Liver (tissue), 9 donors: ENCODE data around the gene HIP1R. TPM values are rescaled to one million over a fixed set of nuclear protein-coding genes. Genes with fewer than 3 reads are reported as not detected.

Source experiments
- DNase-seq: peaks from one replicate; pipeline ENCODE4 v3.0.0-alpha.2; 2017; ENCODE audit warnings: low spot score
- H3K27ac ChIP-seq, 2 donors: one replicate each; pipeline ENCODE4 v1.7.0; 2013; ENCODE audit warnings: inconsistent platforms in 2 of 2, low read length in 2 of 2, control low read depth in 1 of 2, low read depth in 1 of 2, mild to moderate bottlenecking in 1 of 2
- H3K27me3 ChIP-seq, 4 donors: one replicate each; pipeline versions ENCODE4 v1.6.1 to v1.7.0; 2013; ENCODE audit warnings: low read length in 3 of 4, inconsistent platforms in 1 of 4, mild to moderate bottlenecking in 1 of 4, moderate library complexity in 1 of 4; ENCODE audit not compliant: control insufficient read depth in 4 of 4, insufficient read depth in 4 of 4
- H3K36me3 ChIP-seq, 4 donors: one replicate each; pipeline versions ENCODE4 v1.6.1 to v1.7.0; 2013; ENCODE audit warnings: low read length in 3 of 4, mild to moderate bottlenecking in 3 of 4, low read depth in 1 of 4, moderate library complexity in 1 of 4; ENCODE audit not compliant: control insufficient read depth in 4 of 4, insufficient read depth in 3 of 4
- H3K4me1 ChIP-seq, 4 donors: one replicate each; pipeline versions ENCODE4 v1.6.1 to v1.7.0; 2013; ENCODE audit warnings: low read length in 3 of 4, mild to moderate bottlenecking in 3 of 4, moderate library complexity in 1 of 4; ENCODE audit not compliant: control insufficient read depth in 4 of 4, insufficient read depth in 4 of 4
- H3K4me3 ChIP-seq, 3 donors: one replicate each; pipeline versions ENCODE4 v1.6.1 to v1.7.0; 2013; ENCODE audit warnings: low read length in 3 of 3, control low read depth in 1 of 3, low read depth in 1 of 3, mild to moderate bottlenecking in 1 of 3
- H3K9ac ChIP-seq, 2 donors: one replicate each; pipeline ENCODE4 v1.7.0; 2013; ENCODE audit warnings: low read length in 2 of 2, mild to moderate bottlenecking in 2 of 2, moderate library complexity in 2 of 2, control low read depth in 1 of 2, low read depth in 1 of 2
- H3K9me3 ChIP-seq, 4 donors: one replicate each; pipeline versions ENCODE4 v1.6.1 to v1.7.0; 2013; ENCODE audit warnings: low read length in 3 of 4; ENCODE audit not compliant: control insufficient read depth in 4 of 4
- EGR1 ChIP-seq, 2 donors: IDR thresholded peaks; 2 replicates each; pipeline ENCODE4 v1.6.1; 2016 to 2018; ENCODE audit warnings: antibody characterized with exemption in 2 of 2, low read depth in 2 of 2
- FOXA1 ChIP-seq: IDR thresholded peaks from 2 replicates; pipeline ENCODE4 v1.6.1; 2016; ENCODE audit warnings: antibody characterized with exemption
- FOXA2 ChIP-seq: IDR thresholded peaks from 2 replicates; pipeline ENCODE4 v1.6.1; 2016; ENCODE audit warnings: antibody characterized with exemption
- GABPA ChIP-seq, 2 donors: IDR thresholded peaks in 1 of 2; conservative IDR thresholded peaks in 1 of 2; 2 replicates each; pipeline ENCODE4 v1.6.1; 2016; ENCODE audit warnings: antibody characterized with exemption in 2 of 2, mild to moderate bottlenecking in 1 of 2, moderate library complexity in 1 of 2
- HNF4A ChIP-seq, 2 donors: conservative IDR thresholded peaks; 2 replicates each; pipeline ENCODE4 v1.6.1; 2016; ENCODE audit warnings: antibody characterized with exemption in 2 of 2, mild to moderate bottlenecking in 2 of 2
- HNF4G ChIP-seq: IDR thresholded peaks from 2 replicates; pipeline ENCODE4 v1.6.1; 2016; ENCODE audit warnings: antibody characterized with exemption
- JUND ChIP-seq, 2 donors: IDR thresholded peaks; 2 replicates each; pipeline ENCODE4 v1.6.1; 2016; ENCODE audit warnings: antibody characterized with exemption in 2 of 2
- MAX ChIP-seq: IDR thresholded peaks from 2 replicates; pipeline ENCODE4 v1.6.1; 2016; ENCODE audit warnings: antibody characterized with exemption
- RAD21 ChIP-seq, 2 donors: IDR thresholded peaks; 2 replicates each; pipeline ENCODE4 v1.6.1; 2016; ENCODE audit warnings: antibody characterized with exemption in 2 of 2, mild to moderate bottlenecking in 2 of 2
- RXRA ChIP-seq, 2 donors: IDR thresholded peaks; 2 replicates each; pipeline ENCODE4 v1.6.1; 2017 to 2018; ENCODE audit warnings: antibody characterized with exemption in 2 of 2, mild to moderate bottlenecking in 1 of 2
- SP1 ChIP-seq: IDR thresholded peaks from 2 replicates; pipeline ENCODE4 v1.6.1; 2018; ENCODE audit warnings: antibody characterized with exemption, mild to moderate bottlenecking
- TAF1 ChIP-seq: conservative IDR thresholded peaks from 2 replicates; pipeline ENCODE4 v1.6.1; 2016; ENCODE audit warnings: antibody characterized with exemption, mild to moderate bottlenecking
- YY1 ChIP-seq: IDR thresholded peaks from 2 replicates; pipeline ENCODE4 v1.6.1; 2016; ENCODE audit warnings: antibody characterized with exemption, mild to moderate bottlenecking
- WGBS: extraction: QIAGEN DNeasy Blood & Tissue Kit; methylation state at CpG from one replicate; pipeline ENCODE4 v1.1.7; 2013; 5-methylcytosine and 5-hydroxymethylcytosine counted together
- polyA plus RNA-seq, 2 donors: library from polyadenylated mRNA; stranded (reverse) in 1 of 2; unstranded in 1 of 2; fragments of 200-250 nt in 1 of 2; fragments of >200 nt in 1 of 2; fragmentation: Nextera tagmentation in 1 of 2; extraction: Ambion mirVana in 1 of 2; gene quantifications; one replicate each; pipeline versions ENCODE4 v1.2.1 to v1.2.3, GENCODE V29; 2013 to 2015
- total RNA-seq, 2 donors: library from RNA; depleted of rRNA; stranded (reverse); fragments of >200 nt; gene quantifications; one replicate each; pipeline ENCODE4 v1.2.3, GENCODE V29; 2014
- TF ChIP-seq, protein P1 (sequence below): IDR thresholded peaks from 2 replicates; pipeline ENCODE4 v1.6.1; 2016; ENCODE audit warnings: antibody characterized with exemption
- TF ChIP-seq, protein P2 (sequence below): IDR thresholded peaks from 2 replicates; pipeline ENCODE4 v1.6.1; 2016; ENCODE audit warnings: antibody characterized with exemption, mild to moderate bottlenecking
- TF ChIP-seq, protein P3 (sequence below): IDR thresholded peaks from 2 replicates; pipeline ENCODE4 v1.6.1; 2016; ENCODE audit warnings: antibody characterized with exemption
- donor health status: healthy.
- donor health status: healthy.
- donor health status: healthy.
- donor health status: healthy.
- donor health status: healthy.

Gene HIP1R
- total and polyA plus RNA-seq, 4 donors: 12.4 to 52.5 (median 17.0) TPM

GRCh38 chr12:122899887-122900286 is 64.6 kb downstream of the HIP1R start:
- DNase-seq: no peak
- Histone ChIP-seq H3K4me3 (no peak overlapping the region), H3K9ac (no peak overlapping the region), H3K9me3 (no peaks in the 10 kb centered on the region), H3K27ac (no peak overlapping the region), H3K36me3 (no peaks in the 10 kb centered on the region), H3K4me1 (peaks cover 1 to 4% (median 2%) of the 10 kb centered on the region in 4 donors), H3K27me3 (no peaks in the 10 kb centered on the region)
- WGBS: 91% methylated on average over 6 of the region's 6 CpGs
- TF ChIP-seq, protein P1, sequence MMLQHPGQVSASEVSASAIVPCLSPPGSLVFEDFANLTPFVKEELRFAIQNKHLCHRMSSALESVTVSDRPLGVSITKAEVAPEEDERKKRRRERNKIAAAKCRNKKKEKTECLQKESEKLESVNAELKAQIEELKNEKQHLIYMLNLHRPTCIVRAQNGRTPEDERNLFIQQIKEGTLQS: no peak
- no peak for TF ChIP-seq HNF4A (conservative IDR thresholded peaks at IDR 0.05)
- TF ChIP-seq SP1: no peak
- TF ChIP-seq, protein P2, sequence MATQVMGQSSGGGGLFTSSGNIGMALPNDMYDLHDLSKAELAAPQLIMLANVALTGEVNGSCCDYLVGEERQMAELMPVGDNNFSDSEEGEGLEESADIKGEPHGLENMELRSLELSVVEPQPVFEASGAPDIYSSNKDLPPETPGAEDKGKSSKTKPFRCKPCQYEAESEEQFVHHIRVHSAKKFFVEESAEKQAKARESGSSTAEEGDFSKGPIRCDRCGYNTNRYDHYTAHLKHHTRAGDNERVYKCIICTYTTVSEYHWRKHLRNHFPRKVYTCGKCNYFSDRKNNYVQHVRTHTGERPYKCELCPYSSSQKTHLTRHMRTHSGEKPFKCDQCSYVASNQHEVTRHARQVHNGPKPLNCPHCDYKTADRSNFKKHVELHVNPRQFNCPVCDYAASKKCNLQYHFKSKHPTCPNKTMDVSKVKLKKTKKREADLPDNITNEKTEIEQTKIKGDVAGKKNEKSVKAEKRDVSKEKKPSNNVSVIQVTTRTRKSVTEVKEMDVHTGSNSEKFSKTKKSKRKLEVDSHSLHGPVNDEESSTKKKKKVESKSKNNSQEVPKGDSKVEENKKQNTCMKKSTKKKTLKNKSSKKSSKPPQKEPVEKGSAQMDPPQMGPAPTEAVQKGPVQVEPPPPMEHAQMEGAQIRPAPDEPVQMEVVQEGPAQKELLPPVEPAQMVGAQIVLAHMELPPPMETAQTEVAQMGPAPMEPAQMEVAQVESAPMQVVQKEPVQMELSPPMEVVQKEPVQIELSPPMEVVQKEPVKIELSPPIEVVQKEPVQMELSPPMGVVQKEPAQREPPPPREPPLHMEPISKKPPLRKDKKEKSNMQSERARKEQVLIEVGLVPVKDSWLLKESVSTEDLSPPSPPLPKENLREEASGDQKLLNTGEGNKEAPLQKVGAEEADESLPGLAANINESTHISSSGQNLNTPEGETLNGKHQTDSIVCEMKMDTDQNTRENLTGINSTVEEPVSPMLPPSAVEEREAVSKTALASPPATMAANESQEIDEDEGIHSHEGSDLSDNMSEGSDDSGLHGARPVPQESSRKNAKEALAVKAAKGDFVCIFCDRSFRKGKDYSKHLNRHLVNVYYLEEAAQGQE: no peak
- TF ChIP-seq RAD21 (IDR thresholded peaks at IDR 0.05): no peak

- H3K27ac ChIP-seq: no peak overlapping the region
- H3K27me3 ChIP-seq: no peaks in the 10 kb centered on the region
- H3K4me3 ChIP-seq: no peak overlapping the region
- DNase-seq: no peak
- TF ChIP-seq RXRA (IDR thresholded peaks at IDR 0.05) (no peak), RAD21 (IDR thresholded peaks at IDR 0.05) (no peak), TAF1 (no peak), JUND (IDR thresholded peaks at IDR 0.05) (no peak), GABPA (IDR thresholded peaks at IDR 0.05 in 1 of 2, conservative IDR thresholded peaks at IDR 0.05 in 1 of 2) (no peak), HNF4G (no peak)
- TF ChIP-seq, protein P1: no peak
- H3K9me3 ChIP-seq: no peaks in the 10 kb centered on the region
- H3K4me1 ChIP-seq: no peaks in the 10 kb centered on the region
- 40% methylated on average over 10 of the region's 10 CpGs for WGBS
- H3K36me3 ChIP-seq: no peaks in the 10 kb centered on the region
- no peak overlapping the region for H3K9ac ChIP-seq
Measured at GRCh38 chr12:122902854-122903692, 67.8 kb downstream of the HIP1R start.

GRCh38 chr12:122903693-122904034 is 68.4 kb downstream of the HIP1R start:
- Histone ChIP-seq H3K4me3 (no peak overlapping the region), H3K27me3 (no peaks in the 10 kb centered on the region), H3K4me1 (no peaks in the 10 kb centered on the region), H3K27ac (no peak overlapping the region), H3K36me3 (no peaks in the 10 kb centered on the region), H3K9ac (no peak overlapping the region), H3K9me3 (no peaks in the 10 kb centered on the region)
- WGBS: 79% methylated on average over 7 of the region's 7 CpGs
- no peak for DNase-seq
- no peak for TF ChIP-seq EGR1 (IDR thresholded peaks at IDR 0.05; ENCODE audit: low read depth in 2 of 2)
- no peak for TF ChIP-seq MAX
- TF ChIP-seq SP1: no peak
- no peak for TF ChIP-seq FOXA1
- no peak for TF ChIP-seq YY1
- TF ChIP-seq JUND (IDR thresholded peaks at IDR 0.05): no peak
- TF ChIP-seq, protein P3, sequence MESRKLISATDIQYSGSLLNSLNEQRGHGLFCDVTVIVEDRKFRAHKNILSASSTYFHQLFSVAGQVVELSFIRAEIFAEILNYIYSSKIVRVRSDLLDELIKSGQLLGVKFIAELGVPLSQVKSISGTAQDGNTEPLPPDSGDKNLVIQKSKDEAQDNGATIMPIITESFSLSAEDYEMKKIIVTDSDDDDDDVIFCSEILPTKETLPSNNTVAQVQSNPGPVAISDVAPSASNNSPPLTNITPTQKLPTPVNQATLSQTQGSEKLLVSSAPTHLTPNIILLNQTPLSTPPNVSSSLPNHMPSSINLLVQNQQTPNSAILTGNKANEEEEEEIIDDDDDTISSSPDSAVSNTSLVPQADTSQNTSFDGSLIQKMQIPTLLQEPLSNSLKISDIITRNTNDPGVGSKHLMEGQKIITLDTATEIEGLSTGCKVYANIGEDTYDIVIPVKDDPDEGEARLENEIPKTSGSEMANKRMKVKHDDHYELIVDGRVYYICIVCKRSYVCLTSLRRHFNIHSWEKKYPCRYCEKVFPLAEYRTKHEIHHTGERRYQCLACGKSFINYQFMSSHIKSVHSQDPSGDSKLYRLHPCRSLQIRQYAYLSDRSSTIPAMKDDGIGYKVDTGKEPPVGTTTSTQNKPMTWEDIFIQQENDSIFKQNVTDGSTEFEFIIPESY: no peak
- TF ChIP-seq, protein P2: no peak
- no peak for TF ChIP-seq GABPA (IDR thresholded peaks at IDR 0.05 in 1 of 2, conservative IDR thresholded peaks at IDR 0.05 in 1 of 2)
- TF ChIP-seq FOXA2: no peak
- no peak for TF ChIP-seq HNF4G
